Omental fat pad (tissue), 4 donors: ENCODE results near the gene CNKSR3. TPM values are rescaled to one million over a fixed set of nuclear protein-coding genes. Genes with fewer than 3 reads are reported as not detected.

Experiments
- ATAC-seq: fragments of 150-250 bp; one replicate; pipeline ENCODE4 v1.9.1; 2016; ENCODE audit warnings: mild to moderate bottlenecking, moderate library complexity; ENCODE audit not compliant: low FRiP score
- DNase-seq: peaks from one replicate; pipeline ENCODE4 v3.0.0-alpha.2; 2019; ENCODE audit warnings: low spot score
- CTCF ChIP-seq, 3 donors: fragments of 450-650 bp; IDR thresholded peaks; one replicate each; pipeline ENCODE4 v1.5.1; 2016 to 2017; ENCODE audit warnings: antibody characterized with exemption in 3 of 3, mild to moderate bottlenecking in 3 of 3, moderate library complexity in 2 of 3
- total RNA-seq, 4 donors: library from RNA; depleted of rRNA; stranded (reverse); fragments of >200 nt; gene quantifications; one replicate each; pipeline ENCODE4 v1.1.0, GENCODE V29; 2016

CNKSR3 gene
- total RNA-seq, 4 donors from 2014 or later = 3.9 to 13.8 (median 5.5) TPM

- no peak for DNase-seq
- ATAC-seq = no peak
- no peak for TF ChIP-seq CTCF (IDR thresholded peaks at IDR 0.05)
These were observed 129.7 kb downstream of the CNKSR3 start for GRCh38 chr6:154380741-154381140.

- ATAC-seq (no peak), DNase-seq (no peak)
- TF ChIP-seq CTCF (IDR thresholded peaks at IDR 0.05) = no peak
These were observed 130.9 kb downstream of the CNKSR3 start for GRCh38 chr6:154379585-154379984.

GRCh38 chr6:154378518-154378917, 132.0 kb downstream of the CNKSR3 start:
- no peak for DNase-seq
- no peak for TF ChIP-seq CTCF (IDR thresholded peaks at IDR 0.05)
- no peak for ATAC-seq

GRCh38 chr6:154377726-154378125, 132.8 kb downstream of the CNKSR3 start:
- ATAC-seq (no peak), DNase-seq (no peak)
- no peak for TF ChIP-seq CTCF (IDR thresholded peaks at IDR 0.05)

- ATAC-seq = no peak
- no peak for TF ChIP-seq CTCF (IDR thresholded peaks at IDR 0.05)
- no peak for DNase-seq
These were observed 136.5 kb downstream of the CNKSR3 start for GRCh38 chr6:154373971-154374370.

GRCh38 chr6:154371281-154371680, 139.2 kb downstream of the CNKSR3 start:
- no peak for ATAC-seq
- no peak for TF ChIP-seq CTCF (IDR thresholded peaks at IDR 0.05)
- no peak for DNase-seq

- TF ChIP-seq CTCF (IDR thresholded peaks at IDR 0.05) = no peak
- ATAC-seq (no peak), DNase-seq (no peak)
These were observed 139.9 kb downstream of the CNKSR3 start for GRCh38 chr6:154370545-154370944.
